SU-DHL-6 (cell line): Measurements from ENCODE around the gene SPRY4.

ENCODE experiments used
- H2AFZ ChIP-seq: fragments of 200-600 bp; sonication (generic); 2 replicates; pipeline ENCODE4 v1.6.1; 2014; ENCODE audit warnings: low read depth, mild to moderate bottlenecking, moderate library complexity, mixed read lengths, antibody characterized with exemption, low read length; ENCODE audit not compliant: severe bottlenecking
- H3F3A ChIP-seq: fragments of 200-600 bp; shearing (Covaris generic); 2 replicates; pipeline ENCODE4 v1.6.0; 2016; ENCODE audit warnings: antibody characterized with exemption, mild to moderate bottlenecking; ENCODE audit not compliant: insufficient read depth
- H3K27ac ChIP-seq: fragments of 200-600 bp; sonication (generic); 2 replicates; pipeline ENCODE4 v1.5.1; 2016; ENCODE audit warnings: low read depth, mild to moderate bottlenecking, low read length, moderate library complexity, mixed read lengths
- H3K27me3 ChIP-seq: fragments of 200-600 bp; sonication (generic), shearing (Covaris generic); 2 replicates; pipeline ENCODE4 v1.6.0; 2014; ENCODE audit warnings: mild to moderate bottlenecking, low read length
- H3K36me3 ChIP-seq: fragments of 200-600 bp; sonication (generic); 2 replicates; pipeline ENCODE4 v1.6.1; 2014; ENCODE audit warnings: mild to moderate bottlenecking, low read length, mixed read lengths
- H3K4me2 ChIP-seq: fragments of 300-600, 200-600 bp; shearing (Covaris generic), sonication (generic); 2 replicates; pipeline ENCODE4 v1.6.0; 2014; ENCODE audit warnings: low read length, low read depth, mild to moderate bottlenecking; ENCODE audit not compliant: poor library complexity, severe bottlenecking
- H3K4me3 ChIP-seq: fragments of 200-600 bp; sonication (generic); 2 replicates; pipeline ENCODE4 v1.5.1; 2014; ENCODE audit warnings: antibody characterized with exemption, low read length, mild to moderate bottlenecking, mixed read lengths; ENCODE audit not compliant: insufficient read depth, poor library complexity, severe bottlenecking
- H3K79me2 ChIP-seq: fragments of 200-600 bp; sonication (generic); 2 replicates; pipeline ENCODE4 v1.6.1; 2014; ENCODE audit warnings: mild to moderate bottlenecking, low read length, moderate library complexity; ENCODE audit not compliant: insufficient read depth
- H3K9ac ChIP-seq: fragments of 200-600 bp; sonication (generic); 2 replicates; pipeline ENCODE4 v1.7.0; 2014; ENCODE audit warnings: mild to moderate bottlenecking, low read length
- H3K9me2 ChIP-seq: fragments of 200-600 bp; sonication (generic); replicated peaks from 2 replicates; pipeline ENCODE4 v1.6.1; 2014; ENCODE audit warnings: low read length; ENCODE audit not compliant: insufficient read depth
- H3K9me3 ChIP-seq: fragments of 200-600 bp; sonication (generic); 2 replicates; pipeline ENCODE4 v1.6.1; 2014; ENCODE audit warnings: low read length, mixed read lengths; ENCODE audit not compliant: insufficient read depth
- H4K20me1 ChIP-seq: fragments of 200-600 bp; sonication (generic); 2 replicates; pipeline ENCODE4 v1.6.1; 2014; ENCODE audit warnings: low read depth, mild to moderate bottlenecking, antibody characterized with exemption, low read length, moderate library complexity, mixed read lengths
- EZH2phosphoT487 ChIP-seq: fragments of 200-600 bp; sonication (generic), shearing (Covaris generic); conservative IDR thresholded peaks from 2 replicates; pipeline ENCODE4 v1.6.1; 2018; ENCODE audit warnings: mild to moderate bottlenecking, antibody characterized with exemption, low read length, moderate library complexity, mixed read lengths
- TF ChIP-seq, protein P1 (sequence below): fragments of 200-600 bp; sonication (generic); IDR thresholded peaks from one replicate; pipeline ENCODE4 v1.5.1; 2017; ENCODE audit warnings: antibody characterized with exemption, mild to moderate bottlenecking, low read length, moderate library complexity; ENCODE audit not compliant: insufficient read depth, poor library complexity, severe bottlenecking

Gene SPRY4

DNA sequence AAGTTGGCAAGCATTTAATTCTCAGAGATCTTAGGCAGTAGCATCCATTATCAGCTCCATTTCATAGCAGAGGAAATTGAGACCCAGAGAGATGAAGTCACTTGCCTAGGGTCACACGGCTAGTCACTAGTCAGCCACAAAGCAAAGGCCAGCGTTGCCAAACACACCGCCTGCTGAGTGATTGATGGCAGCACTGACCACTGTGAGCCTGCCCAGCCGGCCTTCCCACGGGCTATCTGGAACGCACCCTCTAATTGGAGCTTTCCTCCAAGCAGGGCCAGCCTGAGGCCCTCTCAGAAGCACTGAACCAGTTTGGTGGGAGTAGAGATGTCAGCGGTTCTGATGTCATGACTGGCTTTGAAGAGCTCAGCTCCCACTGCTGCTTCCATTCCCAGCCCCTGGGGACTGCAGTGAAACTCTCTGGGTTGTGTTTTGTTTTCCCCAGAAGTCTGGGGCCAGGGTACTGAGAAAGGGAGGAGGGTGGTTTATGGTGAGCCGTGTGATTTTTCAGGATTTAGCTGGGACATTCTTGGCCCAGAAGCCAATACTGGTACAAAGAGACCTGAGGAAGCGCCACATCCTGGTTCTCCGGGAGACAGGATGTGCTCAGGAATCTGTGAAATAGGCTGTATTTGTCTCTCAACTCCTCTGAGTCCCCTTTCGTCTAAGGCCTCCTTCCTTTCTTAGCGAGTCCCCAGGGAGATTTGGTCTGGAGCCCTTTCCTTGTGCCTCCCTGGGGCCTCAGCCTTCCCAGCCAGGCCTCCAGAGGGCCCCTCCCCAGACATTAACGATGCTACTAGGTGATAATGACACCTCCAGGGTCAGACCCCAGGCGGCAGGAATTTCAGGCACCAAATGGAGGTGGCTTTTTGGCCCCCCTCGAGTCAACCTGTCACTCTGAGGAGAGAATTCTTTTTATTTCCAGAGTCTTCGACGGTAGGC, 44.5 kb downstream of the SPRY4 start:
- no peak overlapping the region for H3K4me3 ChIP-seq
- H4K20me1 ChIP-seq, result no peaks in the 10 kb centered on the region
- H3K27me3 ChIP-seq, result no peaks in the 10 kb centered on the region
- no peaks in the 10 kb centered on the region for H3K79me2 ChIP-seq
- TF ChIP-seq, protein P1, sequence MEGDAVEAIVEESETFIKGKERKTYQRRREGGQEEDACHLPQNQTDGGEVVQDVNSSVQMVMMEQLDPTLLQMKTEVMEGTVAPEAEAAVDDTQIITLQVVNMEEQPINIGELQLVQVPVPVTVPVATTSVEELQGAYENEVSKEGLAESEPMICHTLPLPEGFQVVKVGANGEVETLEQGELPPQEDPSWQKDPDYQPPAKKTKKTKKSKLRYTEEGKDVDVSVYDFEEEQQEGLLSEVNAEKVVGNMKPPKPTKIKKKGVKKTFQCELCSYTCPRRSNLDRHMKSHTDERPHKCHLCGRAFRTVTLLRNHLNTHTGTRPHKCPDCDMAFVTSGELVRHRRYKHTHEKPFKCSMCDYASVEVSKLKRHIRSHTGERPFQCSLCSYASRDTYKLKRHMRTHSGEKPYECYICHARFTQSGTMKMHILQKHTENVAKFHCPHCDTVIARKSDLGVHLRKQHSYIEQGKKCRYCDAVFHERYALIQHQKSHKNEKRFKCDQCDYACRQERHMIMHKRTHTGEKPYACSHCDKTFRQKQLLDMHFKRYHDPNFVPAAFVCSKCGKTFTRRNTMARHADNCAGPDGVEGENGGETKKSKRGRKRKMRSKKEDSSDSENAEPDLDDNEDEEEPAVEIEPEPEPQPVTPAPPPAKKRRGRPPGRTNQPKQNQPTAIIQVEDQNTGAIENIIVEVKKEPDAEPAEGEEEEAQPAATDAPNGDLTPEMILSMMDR, result no peak
- no peak for TF ChIP-seq EZH2phosphoT487
- no peaks in the 10 kb centered on the region for H3K36me3 ChIP-seq
- no peaks in the 10 kb centered on the region for H3K9me2 ChIP-seq
- H3F3A ChIP-seq, result no peaks in the 10 kb centered on the region
- H3K27ac ChIP-seq, result no peak overlapping the region
- no peaks in the 10 kb centered on the region for H3K9me3 ChIP-seq
- no peak overlapping the region for H3K9ac ChIP-seq
- H2AFZ ChIP-seq, result no peak overlapping the region
- H3K4me2 ChIP-seq, result no peak overlapping the region

DNA sequence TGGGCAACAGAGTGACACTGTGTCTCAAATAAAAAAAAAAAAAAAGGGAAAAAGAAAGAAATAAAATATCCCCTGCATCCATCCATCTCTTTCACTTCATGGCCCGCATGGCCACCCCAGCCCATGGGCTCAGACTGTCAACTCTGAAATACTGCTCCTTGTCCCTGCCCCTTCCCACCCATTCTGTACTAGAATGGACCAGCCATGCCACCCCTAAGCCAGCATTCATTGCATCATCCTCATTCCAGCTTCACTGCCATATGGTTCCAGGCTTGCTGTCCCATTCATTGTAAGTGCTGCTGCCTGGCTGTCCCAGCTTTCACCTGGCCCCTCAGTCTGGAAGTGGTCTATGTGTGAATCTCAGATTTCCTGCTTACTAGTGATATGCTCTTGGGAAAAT, 46.2 kb downstream of the SPRY4 start:
- H3K36me3 ChIP-seq, result no peaks in the 10 kb centered on the region
- H3F3A ChIP-seq, result no peaks in the 10 kb centered on the region
- no peaks in the 10 kb centered on the region for H3K9me3 ChIP-seq
- H3K79me2 ChIP-seq, result no peaks in the 10 kb centered on the region
- no peak for TF ChIP-seq EZH2phosphoT487
- TF ChIP-seq, protein P1, result no peak
- no peaks in the 10 kb centered on the region for H4K20me1 ChIP-seq
- no peaks in the 10 kb centered on the region for H3K9me2 ChIP-seq
- no peak overlapping the region for H3K4me2 ChIP-seq
- H3K27ac ChIP-seq, result no peak overlapping the region
- no peak overlapping the region for H3K9ac ChIP-seq
- H2AFZ ChIP-seq, result no peak overlapping the region
- H3K27me3 ChIP-seq, result no peaks in the 10 kb centered on the region
- H3K4me3 ChIP-seq, result no peak overlapping the region

DNA sequence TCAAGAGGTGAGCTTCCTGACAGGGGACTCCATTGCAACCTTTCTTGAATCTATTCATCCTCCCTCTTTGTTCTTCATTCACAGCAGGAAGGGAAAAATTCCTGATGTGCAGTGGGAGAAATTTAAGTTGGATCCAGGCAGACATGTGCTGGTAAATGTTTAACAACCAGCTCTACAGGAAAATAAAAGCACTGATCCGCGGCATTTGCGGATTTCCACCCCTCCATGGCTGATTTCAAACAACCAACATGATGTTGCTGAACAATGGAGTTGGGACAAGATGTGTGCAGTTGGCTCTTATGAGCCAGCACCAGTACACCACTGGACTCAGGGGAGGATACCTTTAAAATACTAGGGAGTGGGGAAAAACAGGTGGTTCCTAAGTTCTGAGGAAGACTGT, 47.0 kb downstream of the SPRY4 start:
- Histone ChIP-seq H3K27ac (no peak overlapping the region), H3K9ac (no peak overlapping the region), H2AFZ (no peak overlapping the region), H3K4me3 (no peak overlapping the region), H3K36me3 (no peaks in the 10 kb centered on the region), H3K79me2 (no peaks in the 10 kb centered on the region), H4K20me1 (no peaks in the 10 kb centered on the region), H3K27me3 (no peaks in the 10 kb centered on the region), H3K4me2 (no peak overlapping the region), H3K9me2 (no peaks in the 10 kb centered on the region), H3K9me3 (no peaks in the 10 kb centered on the region), H3F3A (no peaks in the 10 kb centered on the region)
- no peak for TF ChIP-seq EZH2phosphoT487
- TF ChIP-seq, protein P1, result no peak
